Endothelial cell of umbilical vein (primary cell): ENCODE data around the gene AOC2.

Experiments used
- CTCF ChIP-seq, 2 donors: IDR thresholded peaks; 1 replicate in 1 of 2; 2 replicates in 1 of 2; pipeline ENCODE4 v1.5.1; 2011; ENCODE audit warnings: low read length in 2 of 2, mild to moderate bottlenecking in 2 of 2, moderate library complexity in 2 of 2, control low read depth in 1 of 2, inconsistent platforms in 1 of 2, low read depth in 1 of 2; ENCODE audit not compliant: insufficient read depth in 1 of 2; ENCODE audit errors: extremely low read depth in 1 of 2
- POLR2A ChIP-seq: IDR thresholded peaks from 2 replicates; pipeline ENCODE4 v1.6.1; 2012; ENCODE audit warnings: low read depth, mild to moderate bottlenecking, control low read depth, low read length

- no peak for TF ChIP-seq POLR2A
- TF ChIP-seq CTCF (IDR thresholded peaks at IDR 0.05; ENCODE audit: extremely low read depth in 1 of 2, insufficient read depth in 1 of 2, low read depth in 1 of 2, low read length in 2 of 2) = no peak
Measured at GRCh38 chr17:42883802-42884558, 39.6 kb downstream of the AOC2 start.
